C4-2B (cell line): Measurements from ENCODE around the gene SMARCC1.

Experiments used
- ZFX ChIP-seq: fragments of 450-650 bp; IDR thresholded peaks from 2 replicates; pipeline ENCODE4 v1.6.1; 2017
- TF ChIP-seq, protein P1 (sequence below): fragments of 450-650 bp; conservative IDR thresholded peaks from 2 replicates; pipeline ENCODE4 v1.5.1; 2017; ENCODE audit warnings: mild to moderate bottlenecking

DNA sequence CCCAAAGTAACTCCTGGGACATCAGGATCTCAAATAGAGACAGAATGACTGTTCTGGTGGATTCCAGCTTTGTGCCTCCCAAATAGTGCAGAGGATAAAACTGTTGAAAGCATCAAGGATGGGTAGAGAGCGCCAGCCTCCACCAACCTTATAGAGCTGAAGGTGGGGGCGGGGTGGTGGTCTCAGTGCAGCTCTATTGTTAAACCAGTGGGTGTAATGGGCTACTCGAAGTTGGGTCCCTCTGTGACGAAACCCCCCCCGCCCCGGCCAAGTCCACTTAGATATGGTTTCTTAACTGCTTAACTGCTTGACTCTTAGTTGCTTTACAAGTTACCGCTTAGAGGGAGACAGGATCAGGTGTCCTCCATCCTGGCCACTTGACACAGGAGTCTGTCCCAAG is 43.9 kb upstream of the SMARCC1 start:
- TF ChIP-seq, protein P1, sequence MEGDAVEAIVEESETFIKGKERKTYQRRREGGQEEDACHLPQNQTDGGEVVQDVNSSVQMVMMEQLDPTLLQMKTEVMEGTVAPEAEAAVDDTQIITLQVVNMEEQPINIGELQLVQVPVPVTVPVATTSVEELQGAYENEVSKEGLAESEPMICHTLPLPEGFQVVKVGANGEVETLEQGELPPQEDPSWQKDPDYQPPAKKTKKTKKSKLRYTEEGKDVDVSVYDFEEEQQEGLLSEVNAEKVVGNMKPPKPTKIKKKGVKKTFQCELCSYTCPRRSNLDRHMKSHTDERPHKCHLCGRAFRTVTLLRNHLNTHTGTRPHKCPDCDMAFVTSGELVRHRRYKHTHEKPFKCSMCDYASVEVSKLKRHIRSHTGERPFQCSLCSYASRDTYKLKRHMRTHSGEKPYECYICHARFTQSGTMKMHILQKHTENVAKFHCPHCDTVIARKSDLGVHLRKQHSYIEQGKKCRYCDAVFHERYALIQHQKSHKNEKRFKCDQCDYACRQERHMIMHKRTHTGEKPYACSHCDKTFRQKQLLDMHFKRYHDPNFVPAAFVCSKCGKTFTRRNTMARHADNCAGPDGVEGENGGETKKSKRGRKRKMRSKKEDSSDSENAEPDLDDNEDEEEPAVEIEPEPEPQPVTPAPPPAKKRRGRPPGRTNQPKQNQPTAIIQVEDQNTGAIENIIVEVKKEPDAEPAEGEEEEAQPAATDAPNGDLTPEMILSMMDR: no peak
- TF ChIP-seq ZFX: no peak
